ENCODE measurements around the gene TOP2A. TPM values are rescaled to one million over a fixed set of nuclear protein-coding genes. Genes with fewer than 3 reads are reported as not detected.

Gene TOP2A
- total RNA-seq, 1 experiment from 2014 or later, result 230 TPM

DNA sequence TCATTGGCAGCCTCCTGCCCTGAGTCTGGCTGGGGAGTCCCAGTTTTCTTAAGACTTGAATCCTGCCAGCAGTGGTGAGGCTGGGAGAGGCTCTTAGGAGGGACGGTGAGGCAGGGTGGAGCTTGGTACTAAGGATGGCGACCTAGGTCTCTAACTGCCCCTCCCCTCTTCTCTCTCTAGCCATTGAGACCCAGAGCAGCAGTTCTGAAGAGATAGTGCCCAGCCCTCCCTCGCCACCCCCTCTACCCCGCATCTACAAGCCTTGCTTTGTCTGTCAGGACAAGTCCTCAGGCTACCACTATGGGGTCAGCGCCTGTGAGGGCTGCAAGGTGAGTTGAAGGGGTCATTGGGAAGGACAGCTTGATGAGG lies 69.6 kb downstream of the TOP2A start:
- peaks cover 88% of the 10 kb centered on the region for H3K27me3 Mint-ChIP-seq (ENCODE audit: low read depth)
- Histone ChIP-seq H3K27ac (ENCODE audit: insufficient read length, low read depth, low read length) (no peak overlapping the region), H2AFZ (ENCODE audit: low read length) (no peak overlapping the region), H3K4me1 (ENCODE audit: insufficient read depth, low read length) (peaks cover 22% of the 10 kb centered on the region), H3K23me2 (ENCODE audit: insufficient read length, low read depth, low read length, poor library complexity, severe bottlenecking) (peaks cover 11% of the 10 kb centered on the region), H3K4ac (ENCODE audit: low read depth, low read length) (no peak overlapping the region), H3T11ph (ENCODE audit: low read length) (no peak overlapping the region), H2BK12ac (ENCODE audit: insufficient read length, low read depth, low read length) (no peak overlapping the region), H3K9ac (ENCODE audit: extremely low read depth, insufficient read length, low read length) (no peak overlapping the region), H2BK5ac (ENCODE audit: insufficient read length, low read length) (no peak overlapping the region), H3K18ac (ENCODE audit: insufficient read length, low read depth, low read length) (no peak overlapping the region), H2BK120ac (ENCODE audit: low read depth, low read length, poor library complexity, severe bottlenecking) (no peak overlapping the region), H4K5ac (ENCODE audit: insufficient read length, low read depth, low read length) (no peak overlapping the region), H3K23ac (ENCODE audit: insufficient read length, low read depth, low read length) (no peak overlapping the region), H3K14ac (ENCODE audit: insufficient read depth, low read length) (no peak overlapping the region), H3K27me3 (ENCODE audit: insufficient read depth, low read length) (peaks cover 13% of the 10 kb centered on the region; the same call in 1 of the 2 replicates), H2BK20ac (ENCODE audit: low read depth, low read length, poor library complexity, severe bottlenecking) (no peak overlapping the region), H4K20me1 (ENCODE audit: control insufficient read depth, insufficient read depth, insufficient read length) (no peaks in the 10 kb centered on the region), H3K79me2 (ENCODE audit: insufficient read depth, low read length) (no peaks in the 10 kb centered on the region), H3K56ac (ENCODE audit: insufficient read length, low read depth, low read length) (no peak overlapping the region), H3K9me3 (ENCODE audit: control insufficient read depth, low read depth, low read length) (no peaks in the 10 kb centered on the region), H4K91ac (ENCODE audit: insufficient read length, low read depth, low read length) (no peak overlapping the region), H2BK15ac (ENCODE audit: low read depth, low read length) (no peak overlapping the region), H3K79me1 (ENCODE audit: insufficient read depth, low read depth, low read length, poor library complexity, severe bottlenecking) (no peaks in the 10 kb centered on the region), H3K4me2 (ENCODE audit: insufficient read depth, insufficient read length, low read length) (peak overlapping the region; percentile 29), H2AK5ac (ENCODE audit: insufficient read length, low read length) (no peak overlapping the region), H4K8ac (replicated peaks; ENCODE audit: insufficient read length, low read depth, low read length) (no peak overlapping the region)
- no CpG with 5 or more reads among the region's 5 CpGs for WGBS (ENCODE audit: extremely low coverage, insufficient read length, low lambda C conversion rate)
- peaks cover 76 to 80% of the 10 kb centered on the region in 2 experiments for H3K4me1 Mint-ChIP-seq
- no peak overlapping the region; a peak in 1 of 7 replicates for H3K27ac Mint-ChIP-seq
- peaks cover 15 to 28% (median 24%) of the 10 kb centered on the region in 3 experiments; a peak in 6 of 7 replicates for H3K36me3 Mint-ChIP-seq (ENCODE audit: insufficient read depth in 1 of 3, low read depth in 3 of 3)
- no peaks in the 10 kb centered on the region for H3K9me3 Mint-ChIP-seq
- peak overlapping the region; percentile 35 to 72 for H3K4me3 Mint-ChIP-seq
- TF ChIP-seq, protein P1, sequence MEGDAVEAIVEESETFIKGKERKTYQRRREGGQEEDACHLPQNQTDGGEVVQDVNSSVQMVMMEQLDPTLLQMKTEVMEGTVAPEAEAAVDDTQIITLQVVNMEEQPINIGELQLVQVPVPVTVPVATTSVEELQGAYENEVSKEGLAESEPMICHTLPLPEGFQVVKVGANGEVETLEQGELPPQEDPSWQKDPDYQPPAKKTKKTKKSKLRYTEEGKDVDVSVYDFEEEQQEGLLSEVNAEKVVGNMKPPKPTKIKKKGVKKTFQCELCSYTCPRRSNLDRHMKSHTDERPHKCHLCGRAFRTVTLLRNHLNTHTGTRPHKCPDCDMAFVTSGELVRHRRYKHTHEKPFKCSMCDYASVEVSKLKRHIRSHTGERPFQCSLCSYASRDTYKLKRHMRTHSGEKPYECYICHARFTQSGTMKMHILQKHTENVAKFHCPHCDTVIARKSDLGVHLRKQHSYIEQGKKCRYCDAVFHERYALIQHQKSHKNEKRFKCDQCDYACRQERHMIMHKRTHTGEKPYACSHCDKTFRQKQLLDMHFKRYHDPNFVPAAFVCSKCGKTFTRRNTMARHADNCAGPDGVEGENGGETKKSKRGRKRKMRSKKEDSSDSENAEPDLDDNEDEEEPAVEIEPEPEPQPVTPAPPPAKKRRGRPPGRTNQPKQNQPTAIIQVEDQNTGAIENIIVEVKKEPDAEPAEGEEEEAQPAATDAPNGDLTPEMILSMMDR (conservative IDR thresholded peaks at IDR 0.05), result no peak
- DNase-seq, result peak; percentile 59
